GM18507 (cell line): ENCODE results near the gene TOR1A.

Experiments
- DNase-seq: peaks from one replicate; pipeline ENCODE4 v3.0.0; 2011; ENCODE audit warnings: low read depth; ENCODE audit not compliant: insufficient read length; ENCODE audit errors: extremely low spot score
- FAIRE-seq: peaks from 2 replicates; lab custom pipeline; 2011; peaks lifted over from hg19 to GRCh38; lab: Jason Lieb, UNC

TOR1A gene

DNA sequence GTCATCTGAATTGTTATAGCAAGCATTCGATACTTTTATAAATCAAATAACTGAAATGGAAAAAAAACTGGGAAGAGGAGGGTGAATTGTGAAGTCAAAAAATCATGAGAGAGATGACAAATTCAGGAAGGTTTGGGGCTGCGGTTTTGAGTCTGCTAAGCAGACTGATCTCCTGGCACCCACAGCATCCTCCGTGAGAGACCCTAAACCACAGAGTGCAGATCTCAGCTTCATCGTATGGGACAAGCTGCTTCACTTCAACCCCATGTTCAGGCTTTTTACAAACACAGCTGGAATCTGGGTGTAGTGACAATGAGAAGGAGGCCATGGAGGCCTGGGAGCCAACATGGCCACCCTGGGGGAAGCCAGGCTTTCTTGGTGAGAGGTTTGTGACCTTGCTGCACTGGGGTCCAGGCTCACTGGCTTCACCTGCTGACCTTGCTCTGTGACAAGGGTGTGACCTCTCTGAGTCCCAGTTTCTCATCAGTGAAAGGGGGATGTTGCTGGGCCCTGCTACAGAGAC, 30.7 kb upstream of the TOR1A start:
- DNase-seq (no peak), FAIRE-seq (no peak)

DNA sequence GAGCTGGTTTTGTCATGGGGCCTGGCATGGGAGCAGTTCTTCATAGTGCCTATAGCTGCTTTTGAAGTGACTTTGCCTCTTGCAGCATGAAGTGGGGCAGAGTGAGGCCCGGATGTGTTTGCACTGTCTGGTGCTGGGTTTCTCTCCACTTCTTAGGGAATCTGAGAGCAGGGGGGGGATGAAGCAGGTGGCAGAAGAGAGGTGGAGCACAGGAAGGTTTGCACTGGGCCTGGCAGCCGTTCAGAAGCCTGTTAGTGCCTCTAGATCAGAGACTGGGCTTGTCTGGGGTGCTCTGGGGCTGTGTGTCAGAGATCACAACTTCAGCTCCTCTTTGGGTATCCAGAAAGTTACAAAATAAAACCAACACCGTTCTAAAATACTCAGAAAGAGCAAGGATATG, 29.7 kb upstream of the TOR1A start:
- DNase-seq (no peak), FAIRE-seq (no peak)

- FAIRE-seq: no peak
- no peak for DNase-seq
Measured at GRCh38 chr9:129852579-129852978, 28.6 kb upstream of the TOR1A start.

- FAIRE-seq (no peak), DNase-seq (no peak)
Measured at GRCh38 chr9:129851821-129852220, 27.9 kb upstream of the TOR1A start.

DNA sequence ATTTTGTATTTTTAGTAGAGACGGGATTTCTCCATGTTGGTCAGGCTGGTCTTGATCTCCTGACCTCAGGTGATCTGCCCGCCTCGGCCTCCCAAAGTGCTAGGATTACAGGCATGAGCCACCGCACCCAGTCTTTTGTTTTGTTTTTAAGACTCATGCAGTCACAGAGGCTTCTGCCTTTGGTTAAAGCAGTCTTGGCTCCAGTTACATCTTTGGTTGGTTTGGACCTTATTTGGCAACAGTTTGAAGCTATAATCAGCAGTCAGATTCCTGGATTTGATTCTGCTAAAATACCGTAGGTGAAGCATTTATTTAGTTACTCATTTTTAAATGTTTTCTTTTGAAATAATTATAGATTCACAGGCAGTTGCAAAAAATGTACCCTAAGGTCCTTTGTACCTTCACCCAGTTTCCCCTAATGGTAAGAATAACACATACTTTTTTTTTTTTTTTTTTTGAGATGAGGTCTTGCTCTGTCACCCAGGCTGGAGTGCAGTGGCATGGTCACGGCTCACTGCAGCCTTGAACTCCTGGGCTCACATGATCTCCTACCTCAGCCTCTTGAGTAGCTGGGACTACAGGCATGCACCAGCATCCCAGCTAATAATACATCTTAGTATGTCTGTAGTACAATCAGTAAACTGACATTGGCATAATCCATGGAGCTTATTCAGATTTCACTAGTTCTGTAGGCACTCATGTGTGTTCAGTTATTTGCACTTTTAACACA, 27.1 kb upstream of the TOR1A start:
- DNase-seq: no peak
- FAIRE-seq: no peak

GRCh38 chr9:129849901-129850300, 26.0 kb upstream of the TOR1A start:
- FAIRE-seq: no peak
- no peak for DNase-seq

- DNase-seq: no peak
- FAIRE-seq: no peak
Measured at GRCh38 chr9:129848712-129849441, 24.9 kb upstream of the TOR1A start.

- no peak for DNase-seq
- no peak for FAIRE-seq
Measured at GRCh38 chr9:129845373-129845772, 21.4 kb upstream of the TOR1A start.

GRCh38 chr9:129841071-129841470, 17.1 kb upstream of the TOR1A start:
- FAIRE-seq (no peak), DNase-seq (no peak)

GRCh38 chr9:129840034-129840433, 16.1 kb upstream of the TOR1A start:
- DNase-seq (no peak), FAIRE-seq (no peak)

GRCh38 chr9:129839324-129840023, 15.5 kb upstream of the TOR1A start:
- FAIRE-seq: no peak
- no peak for DNase-seq

GRCh38 chr9:129838707-129839259, 14.8 kb upstream of the TOR1A start:
- FAIRE-seq (no peak), DNase-seq (no peak)

- DNase-seq (no peak), FAIRE-seq (no peak)
Measured at GRCh38 chr9:129836311-129837007, 12.5 kb upstream of the TOR1A start.

DNA sequence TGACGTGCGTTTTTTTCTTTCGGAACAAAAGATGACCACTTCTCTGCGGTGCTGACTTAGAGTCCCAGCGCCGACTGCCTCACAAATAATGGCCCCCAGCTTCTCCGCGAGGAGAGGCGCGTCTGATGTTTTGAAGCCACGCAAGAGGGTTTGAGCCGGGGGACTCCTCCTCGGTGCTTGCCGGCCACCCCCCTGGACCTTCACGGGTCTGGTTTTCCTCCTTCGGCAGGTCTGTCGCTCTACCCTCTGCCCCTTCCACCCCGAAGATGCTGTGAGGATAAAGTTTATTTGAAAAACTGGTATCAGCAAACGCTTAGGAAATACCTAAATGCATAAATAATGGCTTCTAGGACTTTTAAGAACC, 11.9 kb upstream of the TOR1A start:
- FAIRE-seq (no peak), DNase-seq (no peak)

- peak; percentile 95 for FAIRE-seq
Measured at GRCh38 chr9:129835128-129835859, 11.4 kb upstream of the TOR1A start, which contains the start of the genes C9orf78 and USP20. C9orf78 (minus strand) TSS chr9:129835275; CDS start chr9:129835221, 54 bp downstream. USP20 (plus strand) TSS chr9:129835458; CDS start chr9:129852556, 17,098 bp downstream.

GRCh38 chr9:129834489-129835127, 10.7 kb upstream of the TOR1A start:
- DNase-seq (no peak), FAIRE-seq (peak; percentile 48)

More at GRCh38 chr9:129835128-129835859, 11.4 kb upstream of the TOR1A start, which contains the start of the genes C9orf78 and USP20:
- DNase-seq: peak; percentile 98

DNA sequence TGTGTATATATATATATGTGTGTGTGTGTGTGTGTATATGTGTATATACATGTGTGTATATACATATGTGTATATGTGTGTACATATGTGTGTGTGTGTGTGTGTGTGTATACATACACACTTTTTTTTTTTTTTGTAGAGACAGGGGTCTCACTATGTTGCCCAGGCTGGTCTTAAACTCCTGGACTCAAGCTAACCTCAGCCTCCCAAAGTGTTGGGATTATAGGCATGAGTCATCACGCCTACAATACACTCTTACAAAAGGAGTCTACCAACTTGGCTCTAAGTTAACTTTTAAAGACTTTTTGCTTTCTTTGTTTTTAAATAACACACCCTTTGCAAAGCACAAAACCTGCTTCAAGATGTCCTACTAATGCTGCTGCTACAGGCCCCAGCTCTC, 9.0 kb upstream of the TOR1A start:
- FAIRE-seq: no peak
- no peak for DNase-seq

DNA sequence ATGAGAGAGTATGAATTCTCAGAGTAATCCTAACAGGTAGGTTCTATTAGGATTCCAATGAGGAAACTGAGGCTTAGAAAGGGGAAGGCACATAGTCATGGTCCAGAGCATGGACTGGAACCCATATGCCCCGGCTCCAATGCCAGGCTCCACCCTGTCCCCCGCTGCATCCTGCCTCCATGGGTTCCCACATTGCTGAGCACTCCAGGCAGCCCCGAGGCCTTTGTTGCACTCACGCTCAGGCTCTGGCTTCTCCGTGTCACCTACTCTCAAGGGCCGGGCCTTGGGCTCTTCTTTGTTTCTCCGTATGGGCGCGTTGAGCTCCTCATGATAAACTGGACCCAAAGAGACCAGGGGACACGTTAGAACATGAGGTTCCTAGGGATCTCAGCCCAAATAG, 5.0 kb upstream of the TOR1A start:
- no peak for FAIRE-seq

More for the DNA sequence above, 5.0 kb upstream of the TOR1A start:
- no peak for DNase-seq
